ENCODE results near the gene RAB20.
A peak's percentile ranks its signal among the peaks of the same experiment; 100 is the strongest.

RAB20 gene

GRCh38 chr13:110554227-110554836 lies 7.2 kb downstream of the RAB20 start:
- DNase-seq, result peak; percentile 60

GRCh38 chr13:110553417-110553816 lies 8.1 kb downstream of the RAB20 start:
- DNase-seq, result no peak

- DNase-seq, result no peak
These were observed 8.8 kb downstream of the RAB20 start for GRCh38 chr13:110552767-110553166.

GRCh38 chr13:110551284-110551683 lies 10.2 kb downstream of the RAB20 start:
- DNase-seq, result peak; percentile 87

GRCh38 chr13:110549795-110550160 lies 11.7 kb downstream of the RAB20 start:
- DNase-seq, result no peak

GRCh38 chr13:110548891-110549794 lies 12.4 kb downstream of the RAB20 start:
- DNase-seq, result no peak

- no peak for DNase-seq
These were observed 14.6 kb downstream of the RAB20 start for GRCh38 chr13:110546926-110547325.

- no peak for DNase-seq
These were observed 15.1 kb downstream of the RAB20 start for GRCh38 chr13:110546378-110546777.

GRCh38 chr13:110542169-110542796 lies 19.2 kb downstream of the RAB20 start:
- peak; percentile 93 for DNase-seq

GRCh38 chr13:110541526-110541920 lies 20.0 kb downstream of the RAB20 start:
- peak; percentile 52 for DNase-seq

GRCh38 chr13:110540871-110541525 lies 20.5 kb downstream of the RAB20 start:
- peak; percentile 52 for DNase-seq

- DNase-seq, result no peak
These were observed 21.6 kb downstream of the RAB20 start for GRCh38 chr13:110539894-110540293.

- DNase-seq, result peak; percentile 52
These were observed 22.9 kb downstream of the RAB20 start for GRCh38 chr13:110538632-110539031.

- DNase-seq, result no peak
These were observed 25.4 kb downstream of the RAB20 start for GRCh38 chr13:110536006-110536693.

GRCh38 chr13:110535526-110535925 lies 26.0 kb downstream of the RAB20 start:
- DNase-seq, result no peak

- no peak for DNase-seq
These were observed 27.5 kb downstream of the RAB20 start for GRCh38 chr13:110533771-110534670.

GRCh38 chr13:110532258-110532657 lies 29.3 kb downstream of the RAB20 start:
- DNase-seq, result peak; percentile 88

GRCh38 chr13:110531671-110532083 lies 29.8 kb downstream of the RAB20 start:
- peak; percentile 93 for DNase-seq

- no peak for DNase-seq
These were observed 30.4 kb downstream of the RAB20 start for GRCh38 chr13:110531100-110531499.

- DNase-seq, result no peak
These were observed 31.8 kb downstream of the RAB20 start for GRCh38 chr13:110529522-110530311.

- DNase-seq, result no peak
These were observed 32.6 kb downstream of the RAB20 start for GRCh38 chr13:110528911-110529310.
